ENCODE data around the gene KPTN.

Gene KPTN

GRCh38 chr19:47464675-47465419, 19.2 kb downstream of the KPTN start:
- DNase-seq, result no peak

GRCh38 chr19:47461876-47462275, 22.1 kb downstream of the KPTN start:
- no peak for DNase-seq

GRCh38 chr19:47459477-47459876, 24.5 kb downstream of the KPTN start:
- no peak for DNase-seq

- no peak for DNase-seq
These were observed 25.3 kb downstream of the KPTN start for GRCh38 chr19:47458672-47459071.

- DNase-seq, result no peak
These were observed 27.1 kb downstream of the KPTN start for GRCh38 chr19:47456721-47457474.

GRCh38 chr19:47450478-47450877, 33.5 kb downstream of the KPTN start:
- DNase-seq, result no peak

- no peak for DNase-seq
These were observed 35.7 kb downstream of the KPTN start for GRCh38 chr19:47448360-47448727.

GRCh38 chr19:47447470-47448359, 36.3 kb downstream of the KPTN start:
- peak; percentile 90 for DNase-seq

- peak; percentile 67 for DNase-seq
These were observed 37.2 kb downstream of the KPTN start for GRCh38 chr19:47446534-47447469.

GRCh38 chr19:47445937-47446402, 38.0 kb downstream of the KPTN start:
- DNase-seq, result peak; percentile 52

- no peak for DNase-seq
These were observed 38.5 kb downstream of the KPTN start for GRCh38 chr19:47445527-47445926.

GRCh38 chr19:47444388-47444821, 39.6 kb downstream of the KPTN start:
- peak; percentile 42 for DNase-seq

- DNase-seq, result no peak
These were observed 40.7 kb downstream of the KPTN start for GRCh38 chr19:47443331-47443730.

GRCh38 chr19:47438793-47439220, 45.2 kb downstream of the KPTN start:
- DNase-seq, result no peak

GRCh38 chr19:47437500-47437899, 46.5 kb downstream of the KPTN start:
- no peak for DNase-seq

- peak; percentile 90 for DNase-seq
These were observed 47.2 kb downstream of the KPTN start for GRCh38 chr19:47436712-47437401.

- no peak for DNase-seq
These were observed 48.1 kb downstream of the KPTN start for GRCh38 chr19:47435883-47436417.

- DNase-seq, result no peak
These were observed 48.8 kb downstream of the KPTN start for GRCh38 chr19:47435196-47435595.

- DNase-seq, result no peak
These were observed 49.9 kb downstream of the KPTN start for GRCh38 chr19:47434088-47434487.

GRCh38 chr19:47433121-47433520, 50.9 kb downstream of the KPTN start:
- no peak for DNase-seq

- no peak for DNase-seq
These were observed 51.5 kb downstream of the KPTN start for GRCh38 chr19:47432499-47432898.
